GM18499 (cell line): ENCODE measurements around the gene EPB41L1.

Experiments used
- ATAC-seq: cut with Tn5 transposase; IDR thresholded peaks from one replicate; pipeline ENCODE4 v1.9.1; 2021; ENCODE audit warnings: moderate number of reproducible peaks; ENCODE audit not compliant: insufficient read depth, unreplicated experiment

EPB41L1 gene

GRCh38 chr20:36216314-36217025 lies 61.9 kb downstream of the EPB41L1 start:
- ATAC-seq = no peak

- no peak for ATAC-seq
Measured at GRCh38 chr20:36217226-36217625, 62.7 kb downstream of the EPB41L1 start.

- ATAC-seq = no peak
Measured at GRCh38 chr20:36218380-36219064, 64.0 kb downstream of the EPB41L1 start.

GRCh38 chr20:36219671-36220220 lies 65.2 kb downstream of the EPB41L1 start:
- no peak for ATAC-seq

- ATAC-seq = no peak
Measured at GRCh38 chr20:36225666-36226065, 71.1 kb downstream of the EPB41L1 start.

GRCh38 chr20:36228770-36229169 lies 74.2 kb downstream of the EPB41L1 start:
- ATAC-seq = no peak

- ATAC-seq = no peak
Measured at GRCh38 chr20:36230019-36230418, 75.5 kb downstream of the EPB41L1 start.

- ATAC-seq = no peak
Measured at GRCh38 chr20:36231331-36231730, 76.8 kb downstream of the EPB41L1 start.

- ATAC-seq = no peak
Measured at GRCh38 chr20:36234771-36235320, 80.3 kb downstream of the EPB41L1 start.

GRCh38 chr20:36235892-36236785 lies 81.6 kb downstream of the EPB41L1 start, which contains the start of gene AAR2:
Gene AAR2 (plus strand): TSS chr20:36236478. CDS start chr20:36239869, 3,391 bp downstream.
- ATAC-seq = no peak

GRCh38 chr20:36236786-36237121 lies 82.2 kb downstream of the EPB41L1 start:
- no peak for ATAC-seq

GRCh38 chr20:36237477-36237876 lies 82.9 kb downstream of the EPB41L1 start:
- no peak for ATAC-seq

GRCh38 chr20:36238153-36238552 lies 83.6 kb downstream of the EPB41L1 start:
- ATAC-seq = no peak

GRCh38 chr20:36238760-36239159 lies 84.2 kb downstream of the EPB41L1 start:
- no peak for ATAC-seq

GRCh38 chr20:36240076-36240475 lies 85.5 kb downstream of the EPB41L1 start:
- ATAC-seq = no peak

GRCh38 chr20:36241678-36242077 lies 87.1 kb downstream of the EPB41L1 start:
- ATAC-seq = no peak

- no peak for ATAC-seq
Measured at GRCh38 chr20:36243726-36244125, 89.2 kb downstream of the EPB41L1 start.

GRCh38 chr20:36246401-36246800 lies 91.9 kb downstream of the EPB41L1 start:
- no peak for ATAC-seq

- ATAC-seq = no peak
Measured at GRCh38 chr20:36248836-36249235, 94.3 kb downstream of the EPB41L1 start.

- ATAC-seq = no peak
Measured at GRCh38 chr20:36249450-36249849, 94.9 kb downstream of the EPB41L1 start.
